Retinal pigment epithelial cell (primary cell): ENCODE data around the gene HSD17B4.
"Not testable (repeated sequence)": the region's sequence is repeated elsewhere in the genome, so short reads cannot be mapped to it uniquely, and the experiment has no call there.

Source experiments
- DNase-seq: peaks from one replicate; pipeline ENCODE4 v3.0.0-alpha.2; 2010; ENCODE audit warnings: low read depth
- H3K4me3 ChIP-seq: 2 replicates; pipeline ENCODE4 v1.5.1; 2011; ENCODE audit warnings: mild to moderate bottlenecking, low read length, control low read depth, moderate library complexity
- CTCF ChIP-seq: conservative IDR thresholded peaks from 2 replicates; pipeline ENCODE4 v1.5.1; 2011; ENCODE audit warnings: low read depth, low read length, control low read depth, inconsistent platforms

The HSD17B4 gene

GRCh38 chr5:119410448-119411159 is 41.7 kb upstream of the HSD17B4 start:
- no peak overlapping the region for H3K4me3 ChIP-seq
- no peak for TF ChIP-seq CTCF
- no peak for DNase-seq

GRCh38 chr5:119411361-119412278 is 40.7 kb upstream of the HSD17B4 start:
- peak; percentile 87 for TF ChIP-seq CTCF
- peak overlapping the region; percentile 70 for H3K4me3 ChIP-seq
- no peak for DNase-seq

- no peak for TF ChIP-seq CTCF
- H3K4me3 ChIP-seq = no peak overlapping the region
Measured at GRCh38 chr5:119412279-119413227, 39.7 kb upstream of the HSD17B4 start.

GRCh38 chr5:119414124-119414734 is 38.1 kb upstream of the HSD17B4 start:
- not testable (repeated sequence) for H3K4me3 ChIP-seq, DNase-seq

More at GRCh38 chr5:119412279-119413227, 39.7 kb upstream of the HSD17B4 start:
- DNase-seq = no peak

GRCh38 chr5:119417891-119418605 is 34.2 kb upstream of the HSD17B4 start:
- DNase-seq = peak; percentile 92
- no peak for TF ChIP-seq CTCF
- no peak overlapping the region for H3K4me3 ChIP-seq

- DNase-seq = no peak
- TF ChIP-seq CTCF = no peak
- no peak overlapping the region for H3K4me3 ChIP-seq
Measured at GRCh38 chr5:119418606-119419100, 33.6 kb upstream of the HSD17B4 start.
